A549 (cell line): ENCODE measurements around the gene DDX59. TPM values are rescaled to one million over a fixed set of nuclear protein-coding genes. Genes with fewer than 3 reads are reported as not detected.

Experiments
- ATAC-seq, 2 experiments: fragments of 200-7000 bp in 1 of 2; fragments of >200 bp in 1 of 2; cut with Nextera tagmentation in 1 of 2; cut with Tn5 transposase in 1 of 2; 3 replicates each; pipeline versions ENCODE4 v1.8.0 to v1.9.1; 2018 to 2020; ENCODE audit warnings: mild to moderate bottlenecking in 1 of 2, moderate library complexity in 1 of 2
- CTCF ChIA-PET: fragments of 300-600 bp; sonication (Branson Sonifier 250); formaldehyde crosslinking; extraction: SDS; loops from one replicate; lab custom pipeline; 2021; ENCODE audit warnings: antibody characterized with exemption, inconsistent platforms; lab: Yijun Ruan, JAX
- POLR2A ChIA-PET: fragments of 350-600 bp; formaldehyde crosslinking; extraction: SDS; loops from one replicate; lab custom pipeline; 2021; ENCODE audit warnings: antibody characterized with exemption, inconsistent platforms; lab: Yijun Ruan, JAX
- DNase-seq, 2 experiments: peaks; one replicate each; pipeline versions ENCODE4 v3.0.0 to v3.0.0-alpha.2; 2011 to 2016; ENCODE audit warnings: low read depth in 1 of 2, low spot score in 1 of 2
- FAIRE-seq: peaks from 2 replicates; lab custom pipeline; 2011; peaks lifted over from hg19 to GRCh38; lab: Jason Lieb, UNC
- H3K27ac ChIP-seq, 2 experiments: fragments of >200 bp; sonication (Bioruptor Twin); formaldehyde crosslinking; 3 replicates each; pipeline ENCODE4 v1.5.1; 2016 to 2017
- H3K4me1 ChIP-seq: fragments of >200 bp; sonication (Bioruptor Twin); formaldehyde crosslinking; 3 replicates; pipeline ENCODE4 v1.6.1; 2016
- H3K4me2 ChIP-seq: fragments of >200 bp; sonication (Bioruptor Twin); formaldehyde crosslinking; 3 replicates; pipeline ENCODE4 v1.6.1; 2016
- H3K4me3 ChIP-seq: fragments of >200 bp; sonication (Bioruptor Twin); formaldehyde crosslinking; 3 replicates; pipeline ENCODE4 v1.5.1; 2016
- H3K9me3 ChIP-seq: fragments of >200 bp; sonication (Bioruptor Twin); formaldehyde crosslinking; 3 replicates; pipeline ENCODE4 v1.6.1; 2016
- CBX8 ChIP-seq: fragments of 200-600 bp; sonication (generic); IDR thresholded peaks from 2 replicates; pipeline ENCODE4 v1.6.1; 2016
- CEBPB ChIP-seq, 2 experiments: fragments of >200 bp in 1 of 2; sonication (Bioruptor Twin) in 1 of 2; formaldehyde crosslinking in 1 of 2; IDR thresholded peaks; 2 replicates each; pipeline ENCODE4 v1.6.1; 2012 to 2016
- CHD2 ChIP-seq: fragments of 150-350 bp; IDR thresholded peaks from 2 replicates; pipeline ENCODE4 v1.6.1; 2014; ENCODE audit warnings: low read length; ENCODE audit not compliant: partially characterized antibody
- CHD4 ChIP-seq: fragments of 200-600 bp; sonication (generic); IDR thresholded peaks from 2 replicates; pipeline ENCODE4 v1.6.1; 2016; ENCODE audit warnings: antibody characterized with exemption, mild to moderate bottlenecking, borderline replicate concordance
- FOSB ChIP-seq: fragments of 250-450 bp; sonication (Bioruptor Pico); IDR thresholded peaks from 2 replicates; pipeline ENCODE4 v1.5.0; 2020; ENCODE audit warnings: mild to moderate bottlenecking, moderate library complexity
- FOXS1 ChIP-seq: fragments of 250-450 bp; sonication (Bioruptor Pico); IDR thresholded peaks from 2 replicates; pipeline ENCODE4 v1.5.0; 2020; ENCODE audit warnings: mild to moderate bottlenecking, moderate library complexity
- HDAC2 ChIP-seq: fragments of 200-600 bp; sonication (generic); IDR thresholded peaks from 2 replicates; pipeline ENCODE4 v1.6.1; 2016
- HOXA7 ChIP-seq: fragments of 250-450 bp; sonication (Bioruptor Pico); IDR thresholded peaks from 2 replicates; pipeline ENCODE4 v1.5.0; 2020; ENCODE audit warnings: mild to moderate bottlenecking, moderate library complexity
- HOXB13 ChIP-seq: fragments of 250-450 bp; sonication (Bioruptor Pico); IDR thresholded peaks from 2 replicates; pipeline ENCODE4 v1.5.0; 2020; ENCODE audit warnings: low read depth, mild to moderate bottlenecking, moderate library complexity
- KDM1A ChIP-seq: fragments of 200-600 bp; sonication (generic); IDR thresholded peaks from 2 replicates; pipeline ENCODE4 v1.6.1; 2016; ENCODE audit warnings: low read depth, mild to moderate bottlenecking
- MYC ChIP-seq: IDR thresholded peaks from 2 replicates; pipeline ENCODE4 v1.6.1; 2012; ENCODE audit warnings: mild to moderate bottlenecking, inconsistent platforms, low read length, improper control_type of control experiment, borderline replicate concordance
- NPAS2 ChIP-seq: fragments of 250-450 bp; sonication (Bioruptor Pico); IDR thresholded peaks from 2 replicates; pipeline ENCODE4 v1.8.0; 2022; ENCODE audit warnings: mild to moderate bottlenecking, moderate library complexity, borderline replicate concordance
- NR3C1 ChIP-seq: fragments of >200 bp; sonication (Bioruptor Twin); formaldehyde crosslinking; IDR thresholded peaks from 3 replicates; pipeline ENCODE4 v1.6.1; 2017
- PHF8 ChIP-seq: fragments of 200-600 bp; sonication (generic); IDR thresholded peaks from 2 replicates; pipeline ENCODE4 v1.6.1; 2016; ENCODE audit warnings: low read depth, mild to moderate bottlenecking, antibody characterized with exemption, moderate library complexity, borderline replicate concordance
- RAD21 ChIP-seq, 2 experiments: fragments of >200 bp in 1 of 2; sonication (Bioruptor Twin) in 1 of 2; formaldehyde crosslinking in 1 of 2; IDR thresholded peaks in 1 of 2; conservative IDR thresholded peaks in 1 of 2; 2 replicates in 1 of 2; 3 replicates in 1 of 2; pipeline ENCODE4 v1.6.1; 2012 to 2018; ENCODE audit warnings: inconsistent platforms in 1 of 2
- RARB ChIP-seq: fragments of 250-450 bp; sonication (Bioruptor Pico); IDR thresholded peaks from 2 replicates; pipeline ENCODE4 v1.8.0; 2021; ENCODE audit warnings: mild to moderate bottlenecking, moderate library complexity
- RCOR1 ChIP-seq: fragments of 150-350 bp; IDR thresholded peaks from 2 replicates; pipeline ENCODE4 v1.6.1; 2014; ENCODE audit warnings: antibody characterized with exemption, low read length, low read depth
- RNF2 ChIP-seq: fragments of 200-600 bp; sonication (generic); IDR thresholded peaks from 2 replicates; pipeline ENCODE4 v1.6.1; 2016; ENCODE audit warnings: low read depth, mild to moderate bottlenecking, antibody characterized with exemption, moderate library complexity, borderline replicate concordance
- SREBF2 ChIP-seq: fragments of 450-650 bp; IDR thresholded peaks from 2 replicates; pipeline ENCODE4 v1.6.1; 2014; ENCODE audit warnings: mild to moderate bottlenecking, moderate library complexity
- TFCP2L1 ChIP-seq: fragments of 250-450 bp; sonication (Bioruptor Pico); IDR thresholded peaks from 2 replicates; pipeline ENCODE4 v1.5.0; 2021; ENCODE audit warnings: mild to moderate bottlenecking
- ZC3H11A ChIP-seq: fragments of 450-650 bp; IDR thresholded peaks from 2 replicates; pipeline ENCODE4 v1.6.1; 2014; ENCODE audit warnings: antibody characterized with exemption, mild to moderate bottlenecking
- ZNF302 ChIP-seq: fragments of 250-450 bp; sonication (Bioruptor Pico); IDR thresholded peaks from 2 replicates; pipeline ENCODE4 v1.9.0; 2021; ENCODE audit warnings: inconsistent platforms, mild to moderate bottlenecking, moderate library complexity
- WGBS: methylation state at CpG from one replicate; pipeline ENCODE4 v1.1.6; 2017; ENCODE audit errors: missing lambda C conversion rate; 5-methylcytosine and 5-hydroxymethylcytosine counted together
- polyA plus RNA-seq, 4 experiments: library from polyadenylated mRNA; depleted of rRNA in 3 of 4; stranded (reverse); fragments of >200 nt; fragmentation: RNase III in 1 of 4; extraction: RNeasy Plus Mini Kit Qiagen cat#74134 plus additional on column Dnase treatment in 1 of 4; gene quantifications; 2 replicates in 3 of 4; 3 replicates in 1 of 4; pipeline ENCODE4 v1.2.3, GENCODE V29; 2011 to 2017
- TF ChIP-seq, protein P1 (sequence below): fragments of 250-450 bp; sonication (Bioruptor Pico); IDR thresholded peaks from 2 replicates; pipeline ENCODE4 v1.5.0; 2020; ENCODE audit warnings: low read depth, mild to moderate bottlenecking, moderate library complexity
- TF ChIP-seq, protein P2 (sequence below): IDR thresholded peaks from 2 replicates; pipeline ENCODE4 v1.6.1; 2012; ENCODE audit warnings: low read depth, borderline replicate concordance
- TF ChIP-seq, protein P3 (sequence below): IDR thresholded peaks from 2 replicates; pipeline ENCODE4 v1.6.1; 2012
- TF ChIP-seq, protein P4 (sequence below): IDR thresholded peaks from 2 replicates; pipeline ENCODE4 v1.6.1; 2012

Gene DDX59
- polyA plus RNA-seq, 2 of the 4 experiments (the other 2 are of a cell fraction), result 16.6 to 42.9 TPM

DNA sequence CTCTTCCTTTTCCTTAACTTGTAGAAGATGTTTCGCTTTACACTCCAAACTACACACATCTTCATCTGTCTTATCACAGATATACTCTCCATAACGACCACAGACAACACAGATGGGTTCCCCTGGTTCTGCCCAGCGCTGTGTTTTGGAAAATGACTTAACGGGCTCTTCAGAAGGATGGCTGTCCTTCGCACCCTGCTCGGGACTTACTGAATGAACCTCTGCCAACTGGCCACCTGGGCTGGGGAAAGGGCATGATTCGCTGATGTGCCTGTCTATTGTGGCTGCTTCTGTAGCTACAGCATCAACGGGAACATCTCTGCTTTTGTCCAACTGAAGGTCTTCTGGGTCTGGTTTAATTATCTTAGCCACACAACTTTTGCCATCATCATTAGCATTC is 3.4 kb downstream of the DDX59 start:
- ATAC-seq (no peak), FAIRE-seq (no peak)
- H3K27ac ChIP-seq, result no peak overlapping the region
- H3K4me2 ChIP-seq, result no peak overlapping the region
- H3K4me1 ChIP-seq, result peaks cover 12% of the 10 kb centered on the region
- no peak overlapping the region for H3K4me3 ChIP-seq
- WGBS, result 85% methylated on average over 8 of the region's 8 CpGs
- ChIA-PET CTCF (no interaction called here), POLR2A (no interaction called here)
- no peaks in the 10 kb centered on the region for H3K9me3 ChIP-seq
- TF ChIP-seq HDAC2 (no peak), ZNF302 (CRISPR knock-in tag) (no peak), PHF8 (no peak), HOXA7 (CRISPR knock-in tag) (no peak), NPAS2 (CRISPR knock-in tag) (no peak)
- TF ChIP-seq, protein P1, sequence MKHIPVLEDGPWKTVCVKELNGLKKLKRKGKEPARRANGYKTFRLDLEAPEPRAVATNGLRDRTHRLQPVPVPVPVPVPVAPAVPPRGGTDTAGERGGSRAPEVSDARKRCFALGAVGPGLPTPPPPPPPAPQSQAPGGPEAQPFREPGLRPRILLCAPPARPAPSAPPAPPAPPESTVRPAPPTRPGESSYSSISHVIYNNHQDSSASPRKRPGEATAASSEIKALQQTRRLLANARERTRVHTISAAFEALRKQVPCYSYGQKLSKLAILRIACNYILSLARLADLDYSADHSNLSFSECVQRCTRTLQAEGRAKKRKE (CRISPR knock-in tag), result no peak
- TF ChIP-seq, all 56 proteins: peak for 0
- no peak for DNase-seq

DNA sequence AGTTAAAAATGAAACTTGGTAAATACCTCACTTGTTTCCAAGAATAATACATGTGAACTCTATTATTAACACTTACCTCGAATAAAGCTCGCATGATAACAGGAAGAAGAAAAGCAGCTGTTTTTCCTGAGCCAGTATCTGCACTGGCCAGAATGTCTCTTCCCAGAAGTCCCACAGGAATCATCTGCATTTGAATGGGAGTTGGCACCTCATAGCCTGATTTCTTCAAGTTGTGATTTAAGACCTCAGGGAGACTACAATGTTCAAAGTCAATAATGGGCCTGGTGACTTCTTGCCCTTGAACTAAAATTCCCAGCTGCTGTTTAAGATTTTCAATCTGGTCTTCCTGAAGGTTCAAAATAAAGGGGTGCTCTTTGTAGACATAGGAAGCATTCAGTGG is 3.8 kb downstream of the DDX59 start:
- Histone ChIP-seq H3K27ac (no peak overlapping the region), H3K4me1 (peaks cover 8% of the 10 kb centered on the region), H3K4me3 (no peak overlapping the region), H3K4me2 (no peak overlapping the region), H3K9me3 (no peaks in the 10 kb centered on the region)
- TF ChIP-seq CBX8 (no peak), CHD4 (no peak), RARB (CRISPR knock-in tag) (no peak), RCOR1 (no peak), MYC (no peak), KDM1A (no peak), HDAC2 (no peak), CEBPB (IDR thresholded peaks at IDR 0.05) (no peak), RAD21 (conservative IDR thresholded peaks at IDR 0.05 in 1 of 2, IDR thresholded peaks at IDR 0.05 in 1 of 2) (no peak)
- TF ChIP-seq, protein P2, sequence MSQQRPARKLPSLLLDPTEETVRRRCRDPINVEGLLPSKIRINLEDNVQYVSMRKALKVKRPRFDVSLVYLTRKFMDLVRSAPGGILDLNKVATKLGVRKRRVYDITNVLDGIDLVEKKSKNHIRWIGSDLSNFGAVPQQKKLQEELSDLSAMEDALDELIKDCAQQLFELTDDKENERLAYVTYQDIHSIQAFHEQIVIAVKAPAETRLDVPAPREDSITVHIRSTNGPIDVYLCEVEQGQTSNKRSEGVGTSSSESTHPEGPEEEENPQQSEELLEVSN, result no peak
- ChIA-PET CTCF (interaction anchor here (0.9 kb wide), 1 partner anchor 138 kb away, joined by 3 read pairs; no protein-coding TSS in a partner anchor), POLR2A (interaction anchor here (0.6 kb wide), 1 partner anchor 8 kb away, joined by 7 read pairs; no protein-coding TSS in a partner anchor)
- no peak for ATAC-seq
- WGBS, result 76% methylated on average over 2 of the region's 2 CpGs
- no peak for FAIRE-seq
- DNase-seq, result no peak

DNA sequence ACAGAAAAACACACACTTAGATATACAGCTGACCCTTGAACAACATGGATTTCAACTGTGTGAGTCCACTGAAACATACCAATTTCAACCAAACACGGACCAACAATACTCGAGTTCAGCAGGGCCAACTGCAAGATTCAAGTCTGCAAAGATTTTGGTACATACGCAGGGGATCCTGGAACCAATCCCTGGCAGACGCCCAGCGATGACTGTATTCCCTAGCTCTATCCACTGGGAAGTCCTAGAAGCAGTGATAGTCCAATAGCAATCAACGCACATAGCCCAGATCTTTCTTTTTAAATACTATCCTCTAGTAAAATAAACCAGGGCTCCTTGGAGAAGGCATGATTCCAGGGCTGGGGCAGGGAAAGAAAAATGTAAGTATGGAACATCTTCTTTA is 9.0 kb downstream of the DDX59 start:
- Histone ChIP-seq H3K27ac (no peak overlapping the region), H3K4me2 (no peak overlapping the region), H3K9me3 (no peaks in the 10 kb centered on the region), H3K4me1 (peaks cover 7% of the 10 kb centered on the region), H3K4me3 (no peak overlapping the region)
- ChIA-PET POLR2A (interaction anchor here (2.1 kb wide), 1 partner anchor 9 kb away, joined by 12 read pairs; the partner anchor contains the start of gene DDX59), CTCF (no interaction called here)
- FAIRE-seq (no peak), DNase-seq (no peak), ATAC-seq (no peak)
- TF ChIP-seq FOXS1, result no peak
- TF ChIP-seq, protein P3, sequence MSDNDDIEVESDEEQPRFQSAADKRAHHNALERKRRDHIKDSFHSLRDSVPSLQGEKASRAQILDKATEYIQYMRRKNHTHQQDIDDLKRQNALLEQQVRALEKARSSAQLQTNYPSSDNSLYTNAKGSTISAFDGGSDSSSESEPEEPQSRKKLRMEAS, result no peak
- TF ChIP-seq TFCP2L1 (CRISPR knock-in tag), result no peak
- TF ChIP-seq NR3C1, result no peak
- TF ChIP-seq ZC3H11A, result no peak
- no peak for TF ChIP-seq HOXB13
- TF ChIP-seq CHD4, result no peak
- TF ChIP-seq SREBF2, result no peak
- TF ChIP-seq, protein P4, sequence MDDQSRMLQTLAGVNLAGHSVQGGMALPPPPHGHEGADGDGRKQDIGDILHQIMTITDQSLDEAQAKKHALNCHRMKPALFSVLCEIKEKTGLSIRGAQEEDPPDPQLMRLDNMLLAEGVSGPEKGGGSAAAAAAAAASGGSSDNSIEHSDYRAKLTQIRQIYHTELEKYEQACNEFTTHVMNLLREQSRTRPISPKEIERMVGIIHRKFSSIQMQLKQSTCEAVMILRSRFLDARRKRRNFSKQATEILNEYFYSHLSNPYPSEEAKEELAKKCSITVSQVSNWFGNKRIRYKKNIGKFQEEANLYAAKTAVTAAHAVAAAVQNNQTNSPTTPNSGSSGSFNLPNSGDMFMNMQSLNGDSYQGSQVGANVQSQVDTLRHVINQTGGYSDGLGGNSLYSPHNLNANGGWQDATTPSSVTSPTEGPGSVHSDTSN, result no peak
- no peak for TF ChIP-seq FOSB (CRISPR knock-in tag)
- no peak for TF ChIP-seq RAD21 (conservative IDR thresholded peaks at IDR 0.05 in 1 of 2, IDR thresholded peaks at IDR 0.05 in 1 of 2)
- no peak for TF ChIP-seq RNF2
- TF ChIP-seq CHD2, result no peak
- no peak for TF ChIP-seq NPAS2 (CRISPR knock-in tag)
- TF ChIP-seq, protein P1 (CRISPR knock-in tag), result no peak
- 88% methylated on average over 6 of the region's 6 CpGs for WGBS
